ENCODE results near the gene HAAO. TPM values are rescaled to one million over a fixed set of nuclear protein-coding genes. Genes with fewer than 3 reads are reported as not detected.

HAAO gene
- total RNA-seq, 3 donors from 2014 or later, result 4.4 to 6.2 (median 5.9) TPM

DNA sequence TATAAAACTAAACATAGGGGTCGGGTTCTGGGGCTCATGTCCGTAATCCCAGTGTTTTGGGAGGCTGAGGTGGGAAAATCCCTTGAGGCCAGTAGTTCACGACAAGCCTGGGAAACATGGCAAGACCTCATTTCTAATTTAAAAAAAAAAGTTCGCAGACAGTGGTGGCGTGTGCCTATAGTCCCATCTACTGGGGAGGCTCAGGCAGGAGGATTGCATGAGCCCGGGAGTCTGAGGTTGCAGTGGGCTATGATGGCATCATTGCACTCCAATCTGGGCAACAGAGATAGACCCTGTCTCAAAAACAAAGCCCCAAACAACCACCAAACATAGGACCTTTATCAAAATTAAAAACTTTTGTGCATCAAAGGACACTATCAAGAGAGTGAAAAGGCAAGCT lies 9.8 kb upstream of the HAAO start:
- H3K27me3 ChIP-seq, result no peaks in the 10 kb centered on the region
- no peak for TF ChIP-seq POLR2A (IDR thresholded peaks at IDR 0.05)
- no peak for TF ChIP-seq POLR2AphosphoS5 (IDR thresholded peaks at IDR 0.05)
- TF ChIP-seq, protein P1, sequence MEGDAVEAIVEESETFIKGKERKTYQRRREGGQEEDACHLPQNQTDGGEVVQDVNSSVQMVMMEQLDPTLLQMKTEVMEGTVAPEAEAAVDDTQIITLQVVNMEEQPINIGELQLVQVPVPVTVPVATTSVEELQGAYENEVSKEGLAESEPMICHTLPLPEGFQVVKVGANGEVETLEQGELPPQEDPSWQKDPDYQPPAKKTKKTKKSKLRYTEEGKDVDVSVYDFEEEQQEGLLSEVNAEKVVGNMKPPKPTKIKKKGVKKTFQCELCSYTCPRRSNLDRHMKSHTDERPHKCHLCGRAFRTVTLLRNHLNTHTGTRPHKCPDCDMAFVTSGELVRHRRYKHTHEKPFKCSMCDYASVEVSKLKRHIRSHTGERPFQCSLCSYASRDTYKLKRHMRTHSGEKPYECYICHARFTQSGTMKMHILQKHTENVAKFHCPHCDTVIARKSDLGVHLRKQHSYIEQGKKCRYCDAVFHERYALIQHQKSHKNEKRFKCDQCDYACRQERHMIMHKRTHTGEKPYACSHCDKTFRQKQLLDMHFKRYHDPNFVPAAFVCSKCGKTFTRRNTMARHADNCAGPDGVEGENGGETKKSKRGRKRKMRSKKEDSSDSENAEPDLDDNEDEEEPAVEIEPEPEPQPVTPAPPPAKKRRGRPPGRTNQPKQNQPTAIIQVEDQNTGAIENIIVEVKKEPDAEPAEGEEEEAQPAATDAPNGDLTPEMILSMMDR (IDR thresholded peaks at IDR 0.05), result no peak
- no peak overlapping the region for H3K27ac ChIP-seq
- peaks cover 0 to 4% of the 10 kb centered on the region in 2 donors for H3K4me1 ChIP-seq
- no peak overlapping the region for H3K4me3 ChIP-seq
- no peak for DNase-seq (ENCODE audit: low spot score in 2 of 2)
- intact Hi-C loops (cut with DNase I; ENCODE audit: low total_unique reads), result no loop called here
- H3K9me3 ChIP-seq, result no peaks in the 10 kb centered on the region
- no peaks in the 10 kb centered on the region for H3K36me3 ChIP-seq

DNA sequence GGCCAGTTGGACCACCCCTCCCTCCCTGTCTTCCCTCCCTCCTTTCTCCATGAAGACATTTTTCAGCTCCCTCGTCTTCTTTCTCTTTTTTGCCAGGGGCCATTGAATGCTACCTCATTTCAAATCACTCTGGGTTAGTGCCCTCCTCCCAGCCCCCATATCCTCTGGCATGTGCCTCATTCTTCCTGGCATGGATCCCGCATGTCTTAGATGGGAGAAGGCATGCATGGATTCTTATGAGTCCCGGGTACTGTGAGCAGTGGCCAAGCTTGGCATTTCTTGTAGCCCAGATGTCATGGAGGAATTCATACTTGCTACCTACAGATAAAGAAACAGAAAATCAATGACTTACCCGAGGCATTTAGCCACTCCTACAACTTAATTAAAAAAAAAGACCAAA lies 9.0 kb upstream of the HAAO start:
- no peaks in the 10 kb centered on the region for H3K36me3 ChIP-seq
- TF ChIP-seq POLR2AphosphoS5 (IDR thresholded peaks at IDR 0.05) (no peak), POLR2A (IDR thresholded peaks at IDR 0.05) (no peak)
- TF ChIP-seq, protein P1 (IDR thresholded peaks at IDR 0.05), result no peak
- no peak for DNase-seq (ENCODE audit: low spot score in 2 of 2)
- H3K9me3 ChIP-seq, result no peaks in the 10 kb centered on the region
- no peak overlapping the region for H3K4me3 ChIP-seq
- peaks cover 0 to 4% of the 10 kb centered on the region in 2 donors for H3K4me1 ChIP-seq
- intact Hi-C loops (cut with DNase I; ENCODE audit: low total_unique reads), result no loop called here
- peak overlapping the region in 1 of 2 donors; percentile 29 for H3K27ac ChIP-seq
- no peaks in the 10 kb centered on the region for H3K27me3 ChIP-seq

DNA sequence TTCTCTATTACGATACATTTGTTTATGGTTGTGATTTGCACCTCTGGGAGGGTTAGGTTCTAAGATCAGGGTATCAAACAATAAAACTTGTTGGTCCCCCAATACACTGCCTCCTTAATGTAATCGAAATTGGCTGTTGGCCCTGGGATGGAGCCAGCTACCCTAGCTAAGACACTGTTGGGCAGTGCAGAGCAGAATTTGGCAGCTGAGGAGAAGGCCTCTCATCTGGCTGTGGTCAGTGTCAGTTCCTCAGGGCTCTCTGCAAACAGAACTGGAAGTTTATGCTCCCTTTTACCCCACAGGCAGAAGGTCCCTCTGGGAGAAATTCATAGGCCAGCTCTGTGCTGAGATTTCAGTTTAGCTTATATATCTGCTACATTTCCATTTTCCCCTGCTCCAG lies 8.6 kb upstream of the HAAO start:
- intact Hi-C loops (cut with DNase I; ENCODE audit: low total_unique reads), result no loop called here
- TF ChIP-seq POLR2AphosphoS5 (IDR thresholded peaks at IDR 0.05) (no peak), POLR2A (IDR thresholded peaks at IDR 0.05) (no peak)
- TF ChIP-seq, protein P1 (IDR thresholded peaks at IDR 0.05), result no peak
- DNase-seq (ENCODE audit: low spot score in 2 of 2), result no peak
- peak overlapping the region in 1 of 2 donors; percentile 29 for H3K27ac ChIP-seq
- peaks cover 0 to 4% of the 10 kb centered on the region in 2 donors for H3K4me1 ChIP-seq
- no peaks in the 10 kb centered on the region for H3K27me3 ChIP-seq
- no peaks in the 10 kb centered on the region for H3K9me3 ChIP-seq
- H3K36me3 ChIP-seq, result no peaks in the 10 kb centered on the region
- H3K4me3 ChIP-seq, result no peak overlapping the region

DNA sequence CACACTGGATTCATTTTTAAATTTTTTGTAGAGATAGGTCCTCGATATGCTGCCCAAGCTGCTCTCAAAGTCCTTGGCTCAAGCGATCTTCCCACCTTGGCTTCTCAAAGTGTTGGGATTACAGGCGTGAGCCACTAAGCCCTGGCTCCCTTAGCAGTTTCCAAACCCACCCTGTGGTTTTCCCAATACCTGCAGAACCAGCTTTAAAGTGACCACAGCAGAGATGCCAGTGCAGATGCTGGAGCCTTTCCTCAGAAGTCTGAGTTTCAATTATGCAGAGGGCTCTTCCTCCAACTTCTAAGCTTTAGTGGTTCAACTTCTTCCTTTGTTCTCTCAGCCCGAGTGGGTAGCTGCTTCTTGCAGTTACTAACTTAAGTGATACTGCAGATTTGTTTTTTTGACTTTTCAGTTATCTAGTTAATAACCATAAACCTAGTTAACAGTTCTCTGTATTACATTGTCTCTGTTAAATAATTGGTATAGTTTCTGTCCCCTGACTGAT lies 8.1 kb upstream of the HAAO start:
- Histone ChIP-seq H3K27me3 (no peaks in the 10 kb centered on the region), H3K4me3 (no peak overlapping the region), H3K9me3 (no peaks in the 10 kb centered on the region), H3K27ac (no peak overlapping the region), H3K4me1 (peaks cover 0 to 4% of the 10 kb centered on the region in 2 donors), H3K36me3 (no peaks in the 10 kb centered on the region)
- intact Hi-C loops (cut with DNase I; ENCODE audit: low total_unique reads), result no loop called here
- TF ChIP-seq POLR2A (IDR thresholded peaks at IDR 0.05) (no peak), POLR2AphosphoS5 (IDR thresholded peaks at IDR 0.05) (no peak)
- TF ChIP-seq, protein P1 (IDR thresholded peaks at IDR 0.05), result no peak
- DNase-seq (ENCODE audit: low spot score in 2 of 2), result no peak

DNA sequence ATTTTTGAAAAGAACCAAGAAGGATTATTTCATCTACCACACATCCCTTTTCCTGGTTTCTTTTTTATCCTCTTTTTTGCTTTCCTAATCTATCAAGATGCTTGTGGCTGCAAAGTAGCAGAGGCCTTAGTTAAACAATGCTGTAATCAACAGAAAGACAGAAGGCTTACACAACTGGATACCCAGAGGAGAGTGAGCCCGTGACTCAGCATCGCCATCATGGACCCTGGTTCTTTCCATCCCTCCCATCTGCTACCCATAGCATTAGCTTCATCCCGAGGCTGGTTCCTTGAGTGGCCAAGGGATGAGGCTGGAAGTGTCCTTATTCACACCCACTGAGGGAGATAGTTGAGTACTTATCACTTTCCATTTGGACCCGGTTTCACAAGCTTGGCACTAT lies 7.5 kb upstream of the HAAO start:
- TF ChIP-seq, protein P1 (IDR thresholded peaks at IDR 0.05), result no peak
- no peak for TF ChIP-seq POLR2AphosphoS5 (IDR thresholded peaks at IDR 0.05)
- TF ChIP-seq POLR2A (IDR thresholded peaks at IDR 0.05), result no peak
- intact Hi-C loops (cut with DNase I; ENCODE audit: low total_unique reads), result no loop called here
- no peak for DNase-seq (ENCODE audit: low spot score in 2 of 2)
- no peaks in the 10 kb centered on the region for H3K27me3 ChIP-seq
- H3K36me3 ChIP-seq, result no peaks in the 10 kb centered on the region
- H3K4me1 ChIP-seq, result peaks cover 0 to 4% of the 10 kb centered on the region in 2 donors
- H3K9me3 ChIP-seq, result no peaks in the 10 kb centered on the region
- no peak overlapping the region for H3K4me3 ChIP-seq
- no peak overlapping the region for H3K27ac ChIP-seq
